SK-N-SH (cell line): ENCODE measurements around the gene CIC.

Experiments
- GABPA ChIP-seq: IDR thresholded peaks from 2 replicates; pipeline ENCODE4 v1.4.0; 2012; ENCODE audit warnings: low read depth, mild to moderate bottlenecking
- REST ChIP-seq: IDR thresholded peaks from 2 replicates; pipeline ENCODE4 v1.6.1; 2012; ENCODE audit warnings: mild to moderate bottlenecking, low read depth, low read length, moderate library complexity

- TF ChIP-seq GABPA = no peak
- TF ChIP-seq REST = no peak
Observed at GRCh38 chr19:42278452-42279154, 9.6 kb downstream of the CIC start.
